C4-2B (cell line): ENCODE data around the gene PGM2.

Experiments used
- ZFX ChIP-seq: fragments of 450-650 bp; IDR thresholded peaks from 2 replicates; pipeline ENCODE4 v1.6.1; 2017
- TF ChIP-seq, protein P1 (sequence below): fragments of 450-650 bp; conservative IDR thresholded peaks from 2 replicates; pipeline ENCODE4 v1.5.1; 2017; ENCODE audit warnings: mild to moderate bottlenecking

DNA sequence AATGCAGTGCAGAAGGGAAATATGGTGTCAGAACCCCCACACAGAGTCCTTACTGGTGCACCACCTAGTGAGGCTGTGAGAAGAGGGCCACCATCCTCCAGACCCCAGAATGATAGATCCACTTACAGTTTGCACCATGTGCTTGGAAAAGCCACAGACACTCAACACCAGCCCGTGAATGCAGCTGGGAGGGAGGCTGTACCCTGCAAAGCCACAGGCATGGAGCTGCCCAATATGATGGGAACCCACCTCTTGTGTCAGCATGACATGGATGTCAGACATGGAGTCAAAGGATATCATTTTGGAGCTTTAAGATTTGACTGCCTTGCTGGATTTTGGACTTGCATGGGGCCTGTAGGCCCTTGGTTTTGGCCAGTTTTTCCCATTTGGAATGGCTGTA, 34.2 kb upstream of the PGM2 start:
- TF ChIP-seq, protein P1, sequence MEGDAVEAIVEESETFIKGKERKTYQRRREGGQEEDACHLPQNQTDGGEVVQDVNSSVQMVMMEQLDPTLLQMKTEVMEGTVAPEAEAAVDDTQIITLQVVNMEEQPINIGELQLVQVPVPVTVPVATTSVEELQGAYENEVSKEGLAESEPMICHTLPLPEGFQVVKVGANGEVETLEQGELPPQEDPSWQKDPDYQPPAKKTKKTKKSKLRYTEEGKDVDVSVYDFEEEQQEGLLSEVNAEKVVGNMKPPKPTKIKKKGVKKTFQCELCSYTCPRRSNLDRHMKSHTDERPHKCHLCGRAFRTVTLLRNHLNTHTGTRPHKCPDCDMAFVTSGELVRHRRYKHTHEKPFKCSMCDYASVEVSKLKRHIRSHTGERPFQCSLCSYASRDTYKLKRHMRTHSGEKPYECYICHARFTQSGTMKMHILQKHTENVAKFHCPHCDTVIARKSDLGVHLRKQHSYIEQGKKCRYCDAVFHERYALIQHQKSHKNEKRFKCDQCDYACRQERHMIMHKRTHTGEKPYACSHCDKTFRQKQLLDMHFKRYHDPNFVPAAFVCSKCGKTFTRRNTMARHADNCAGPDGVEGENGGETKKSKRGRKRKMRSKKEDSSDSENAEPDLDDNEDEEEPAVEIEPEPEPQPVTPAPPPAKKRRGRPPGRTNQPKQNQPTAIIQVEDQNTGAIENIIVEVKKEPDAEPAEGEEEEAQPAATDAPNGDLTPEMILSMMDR = no peak
- TF ChIP-seq ZFX = no peak
